HG02588 (cell line): ENCODE results near the gene PTGIS.
"Not testable (repeated sequence)": the region's sequence is repeated elsewhere in the genome, so short reads cannot be mapped to it uniquely, and the experiment has no call there.

Source experiments
- ATAC-seq: cut with Tn5 transposase; IDR thresholded peaks from one replicate; pipeline ENCODE4 v1.9.1; 2021; ENCODE audit warnings: mild to moderate bottlenecking, moderate library complexity; ENCODE audit not compliant: unreplicated experiment

Gene PTGIS

DNA sequence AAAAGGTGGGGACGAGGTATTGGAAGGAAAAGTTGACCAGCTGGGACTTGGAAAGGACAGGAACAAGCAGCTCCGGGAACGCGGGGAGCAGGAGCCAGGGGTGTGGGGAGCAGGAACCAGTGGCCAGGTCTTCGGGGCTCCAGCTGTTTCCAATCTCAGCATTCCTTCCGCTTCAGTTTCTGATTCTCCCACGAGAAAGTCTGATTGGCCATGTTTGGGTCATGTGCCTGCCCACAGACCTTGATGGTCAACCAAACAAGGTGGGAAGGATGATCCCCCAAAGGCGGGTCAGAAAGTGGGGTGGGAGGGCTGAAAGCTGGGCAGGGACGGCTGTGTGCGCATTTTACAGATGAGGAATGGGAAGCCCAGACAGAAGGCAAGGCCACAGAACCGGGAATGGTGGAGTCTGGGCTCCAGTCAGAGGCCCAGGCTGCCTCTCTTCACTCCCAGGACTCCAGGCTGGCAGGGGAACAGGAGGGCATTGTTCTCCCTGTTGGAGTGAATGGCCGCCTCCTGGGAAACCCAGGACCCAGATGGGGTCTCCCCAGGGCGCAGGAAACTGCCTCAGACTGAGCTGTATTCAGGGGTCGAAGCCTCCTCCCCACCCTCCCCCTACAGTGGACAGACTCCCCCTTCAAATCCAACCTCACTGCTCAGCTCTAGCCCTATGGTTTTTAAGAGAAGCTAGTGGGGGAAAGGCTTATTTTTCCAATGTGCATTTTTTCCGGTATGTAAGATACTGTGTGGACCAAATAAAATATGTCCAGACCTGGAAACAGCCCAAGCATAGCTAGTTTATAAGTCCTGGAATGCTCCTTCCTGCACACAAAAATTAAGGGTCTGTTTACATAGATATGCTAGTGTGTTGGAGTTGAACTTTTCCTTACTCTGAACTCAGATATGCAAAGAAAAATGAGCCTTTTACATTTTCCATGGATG, 12.2 kb upstream of the PTGIS start:
- ATAC-seq: no peak

DNA sequence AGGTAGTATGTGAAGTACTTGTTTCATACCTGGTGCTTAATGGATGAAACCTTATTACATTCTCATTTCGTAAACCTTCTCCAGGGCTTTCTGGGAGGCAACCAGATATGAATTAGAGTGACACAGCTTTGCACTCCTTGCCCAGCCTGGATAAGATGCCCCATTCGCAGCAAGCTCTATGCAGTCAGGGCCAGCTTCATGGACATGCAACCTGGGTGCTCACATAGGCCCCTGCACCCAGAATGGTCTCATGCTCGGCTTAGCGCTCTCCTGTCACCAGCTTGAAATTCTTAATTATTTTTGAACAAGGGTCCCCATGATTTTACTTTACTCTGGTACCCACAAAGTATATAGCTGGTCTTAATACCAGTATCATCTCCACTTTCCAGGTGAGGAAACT, 11.3 kb upstream of the PTGIS start:
- ATAC-seq: no peak

DNA sequence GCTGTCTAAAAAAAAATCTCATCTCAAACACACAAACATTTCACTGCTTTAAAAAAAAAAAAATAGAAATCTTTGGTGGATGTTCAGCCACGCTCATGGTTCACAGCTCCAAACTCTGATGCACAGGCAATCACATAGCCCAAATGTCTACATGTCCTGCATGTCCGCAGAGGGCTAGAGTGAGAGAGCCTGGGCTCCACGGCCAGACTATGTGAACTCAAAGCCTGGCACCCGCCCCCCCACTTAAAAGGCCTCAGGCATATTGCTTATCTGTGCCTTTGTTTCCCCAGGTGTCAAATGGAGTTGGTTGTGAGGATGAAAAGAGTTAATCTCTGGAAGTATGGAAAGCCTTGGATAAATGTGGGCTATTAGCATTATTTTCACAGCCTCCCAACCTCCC, 10.5 kb upstream of the PTGIS start:
- no peak for ATAC-seq

DNA sequence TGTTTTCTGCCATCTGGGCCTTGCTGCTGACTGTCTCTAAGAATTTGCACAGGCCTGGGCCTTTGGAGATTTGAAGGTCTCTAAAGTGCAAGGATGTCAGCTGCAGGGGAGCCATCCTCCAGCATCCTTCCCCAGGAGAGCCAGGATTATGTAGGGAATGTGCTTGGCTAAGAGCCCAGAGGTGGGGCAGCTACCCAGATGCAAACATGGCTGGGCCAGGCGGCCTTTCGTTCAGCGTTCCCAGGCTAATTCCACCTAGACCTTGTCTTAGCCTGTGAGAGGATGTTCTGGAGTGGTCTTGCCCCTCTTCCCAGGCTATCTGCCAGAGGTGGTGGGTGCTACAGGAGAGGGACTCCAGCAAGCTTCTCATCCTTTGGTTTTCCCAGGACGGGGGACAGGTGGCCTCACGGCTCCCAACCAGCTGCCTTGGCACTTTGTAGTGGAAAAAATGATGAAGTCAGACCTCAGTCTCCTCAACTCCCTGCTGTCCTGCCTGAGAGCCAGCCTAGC, 7.7 kb upstream of the PTGIS start:
- no peak for ATAC-seq

DNA sequence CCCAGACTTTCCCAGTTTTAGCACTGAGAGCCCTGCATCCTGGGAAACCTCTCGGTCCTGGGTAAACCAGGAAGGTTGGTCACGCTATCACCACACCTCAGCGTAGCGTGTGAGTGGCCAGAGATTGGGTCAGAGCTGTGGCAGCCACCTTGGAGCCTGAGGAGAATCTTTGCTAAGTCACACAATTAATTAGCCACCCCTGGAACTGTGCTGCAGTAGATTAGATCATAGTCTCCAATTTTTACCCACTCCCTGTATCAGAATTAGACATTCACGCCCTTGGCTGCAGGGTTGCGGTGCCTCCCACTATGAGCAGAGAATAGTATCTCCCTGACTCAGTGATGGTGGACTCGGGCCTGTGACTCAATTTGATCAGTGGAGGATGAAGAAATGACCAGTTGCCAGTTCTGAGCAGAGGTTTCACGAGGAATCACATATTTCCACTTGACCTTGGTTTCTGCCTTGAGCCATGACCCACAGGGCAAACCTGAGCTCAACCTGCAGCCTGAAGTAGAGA, 6.0 kb upstream of the PTGIS start:
- no peak for ATAC-seq

DNA sequence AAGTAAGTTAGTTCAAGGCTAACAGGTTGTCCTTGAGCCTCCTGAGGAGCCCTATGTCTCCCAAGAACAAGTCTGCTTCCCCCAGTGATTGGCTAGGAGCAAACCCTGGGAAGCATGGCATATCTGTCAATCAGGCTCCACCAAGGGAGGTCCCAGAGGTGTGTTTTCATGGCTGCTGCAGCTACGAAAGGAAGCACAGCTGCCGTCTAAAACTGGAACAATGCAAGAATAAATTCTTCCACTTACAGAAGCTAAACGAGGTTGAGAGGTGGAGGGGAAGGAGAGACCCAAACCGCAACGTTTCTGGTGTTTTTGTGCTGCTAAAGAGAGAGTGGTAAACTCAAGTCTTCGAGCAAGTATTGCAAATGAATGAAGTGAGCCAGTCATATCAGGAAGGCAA, 4.9 kb upstream of the PTGIS start:
- ATAC-seq: no peak

DNA sequence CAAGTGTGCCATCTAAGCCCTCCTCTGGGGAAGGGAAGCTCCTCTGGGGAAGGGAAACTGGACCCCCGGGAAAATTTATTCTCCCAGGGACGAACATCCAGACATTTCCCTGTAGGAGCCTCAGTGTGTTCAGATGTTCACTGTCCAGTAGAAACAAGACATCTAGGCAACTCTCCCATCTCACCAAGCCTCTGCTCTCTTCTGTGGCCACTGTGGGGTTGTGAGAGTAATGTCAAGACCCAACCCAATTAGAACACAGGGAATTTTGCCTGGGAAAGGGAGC, 3.6 kb upstream of the PTGIS start:
- no peak for ATAC-seq

DNA sequence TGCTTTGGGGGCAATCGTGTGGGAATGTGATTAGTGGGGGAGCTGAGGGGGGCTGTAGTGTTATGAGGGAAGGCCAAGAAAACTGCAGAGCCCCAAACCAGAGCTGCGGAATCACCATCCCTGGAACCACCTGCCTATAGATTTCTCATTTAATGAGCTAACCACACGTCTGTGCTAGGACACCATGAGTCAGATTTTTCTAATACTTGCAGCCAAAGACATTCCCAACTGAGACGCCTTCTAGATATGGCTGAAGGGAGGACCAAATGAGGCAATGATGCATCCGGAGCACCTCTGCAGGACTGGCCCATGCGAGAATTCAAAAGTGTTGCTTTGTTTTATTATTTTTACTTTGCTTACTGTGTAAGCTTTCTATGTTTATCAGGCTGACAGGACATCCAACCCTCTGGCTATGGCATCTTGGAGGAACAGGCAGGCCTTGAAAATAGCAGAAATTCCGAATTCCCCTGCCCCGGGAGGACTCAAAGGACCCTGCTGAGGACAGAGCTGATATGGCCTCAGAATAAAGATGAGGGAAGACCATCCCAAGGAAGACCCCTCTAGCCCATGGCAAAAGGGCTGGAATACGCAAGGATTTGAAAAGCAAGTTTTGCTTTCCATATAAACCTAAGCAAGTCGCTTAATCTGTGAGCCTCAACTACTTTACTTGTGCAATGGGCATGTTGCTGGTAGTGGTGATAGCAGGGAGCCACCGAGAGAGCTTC, 3.1 kb upstream of the PTGIS start:
- ATAC-seq: no peak

DNA sequence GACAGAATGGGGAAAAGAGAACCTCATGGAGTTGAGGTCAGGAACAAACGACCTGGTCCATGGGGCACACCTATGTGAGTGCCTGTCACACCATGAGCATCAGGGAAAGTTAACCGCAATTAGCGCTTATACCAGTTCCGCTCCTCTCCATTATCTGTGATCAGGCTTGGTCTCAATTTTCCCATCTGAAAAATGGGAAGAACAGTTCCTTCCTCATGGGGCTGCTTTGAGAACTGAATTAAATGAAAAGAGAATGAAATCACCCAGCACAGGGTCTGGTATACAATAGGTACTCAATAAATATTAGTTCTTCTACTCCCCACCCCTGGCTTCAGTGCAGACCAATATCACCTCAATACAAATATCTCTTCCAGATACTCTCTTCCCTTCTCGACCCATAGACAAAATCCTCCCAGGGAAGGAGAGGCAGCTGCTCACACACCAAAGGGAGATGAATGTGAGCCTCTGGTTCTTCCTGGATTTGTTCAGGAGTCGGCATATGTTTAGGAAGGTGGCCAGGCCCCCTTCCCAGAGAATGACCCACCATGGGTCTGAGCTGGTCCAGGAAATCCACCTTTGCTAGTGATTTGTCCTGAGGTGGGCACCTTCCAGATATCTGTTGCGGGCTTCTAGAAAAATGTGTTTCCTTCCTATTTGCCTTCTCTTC, 2.4 kb upstream of the PTGIS start:
- ATAC-seq: no peak

DNA sequence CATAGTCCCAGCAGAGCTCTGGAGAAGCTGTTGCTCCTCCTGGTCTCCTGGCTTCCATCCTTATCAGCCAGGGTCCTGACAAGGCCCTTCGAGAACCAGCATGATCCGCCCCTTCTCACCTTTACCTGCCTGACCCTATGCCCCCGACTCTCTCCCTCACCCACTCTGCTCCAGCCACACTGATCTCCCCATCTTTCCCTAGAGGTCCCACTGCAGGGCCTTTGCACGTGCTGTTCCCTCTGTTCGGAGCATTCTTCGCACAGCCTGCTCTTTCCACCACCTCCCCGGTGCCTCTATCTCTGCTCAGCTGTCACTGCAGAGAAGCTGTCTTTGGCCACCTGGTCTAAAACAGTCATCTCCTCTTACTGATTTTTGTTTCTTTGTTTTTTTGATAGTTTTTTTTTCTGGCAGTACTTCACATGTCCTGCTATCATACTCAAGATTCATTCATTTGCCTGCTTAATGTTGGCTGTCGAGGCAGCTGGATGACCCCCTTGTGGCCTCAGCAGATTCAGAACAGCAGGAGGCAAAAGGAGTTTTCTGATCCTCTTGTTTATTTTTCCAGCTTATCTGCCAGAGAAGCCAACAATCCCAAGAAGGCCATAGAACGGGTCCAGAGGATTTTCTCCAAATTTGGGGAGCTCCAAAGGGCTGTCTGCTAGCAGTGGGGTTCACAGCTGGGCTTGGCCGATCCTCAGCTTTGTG, 1.6 kb upstream of the PTGIS start:
- no peak for ATAC-seq

DNA sequence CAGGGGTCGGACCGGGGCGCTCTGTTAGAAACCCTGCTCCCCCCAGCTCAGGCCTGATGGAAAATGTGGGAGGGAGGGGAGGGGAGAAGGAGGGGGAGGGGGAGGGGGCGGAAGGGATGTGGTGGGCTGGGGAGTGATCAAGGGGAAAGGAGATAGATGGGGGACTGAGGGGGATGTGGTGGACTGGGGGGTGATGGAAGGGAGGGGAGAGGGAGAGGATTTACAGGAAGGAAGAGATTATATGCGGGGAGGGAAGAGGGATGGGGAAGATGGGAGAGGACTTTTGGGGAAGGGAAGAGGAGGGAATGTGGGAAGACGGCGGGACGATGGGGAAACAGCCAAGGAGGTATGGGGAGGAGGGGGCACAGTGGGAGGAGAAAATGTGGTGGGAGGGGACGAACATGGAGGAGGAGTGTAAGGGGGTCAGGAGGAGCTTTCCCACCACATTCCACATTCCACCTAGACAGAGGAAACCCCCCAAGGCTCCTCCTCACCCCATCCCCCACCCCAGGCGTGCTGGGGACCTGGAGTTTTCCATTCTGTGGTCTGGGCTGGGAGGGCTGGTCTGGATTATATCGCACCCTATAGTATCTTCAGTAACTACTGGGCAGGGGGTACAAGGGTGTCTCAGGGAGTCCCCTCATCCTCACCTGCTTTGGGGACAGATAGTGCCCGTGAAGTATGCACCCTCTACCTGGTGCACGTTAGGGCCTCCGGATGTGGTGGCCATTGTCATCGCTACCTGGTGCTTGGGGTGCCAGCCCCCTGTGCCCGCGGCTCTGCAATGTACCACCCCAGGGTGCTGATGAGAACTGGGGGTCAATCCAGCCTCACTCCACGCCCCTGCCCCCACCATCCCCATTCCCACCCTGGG, 578 bp upstream of the PTGIS start:
- no peak for ATAC-seq

DNA sequence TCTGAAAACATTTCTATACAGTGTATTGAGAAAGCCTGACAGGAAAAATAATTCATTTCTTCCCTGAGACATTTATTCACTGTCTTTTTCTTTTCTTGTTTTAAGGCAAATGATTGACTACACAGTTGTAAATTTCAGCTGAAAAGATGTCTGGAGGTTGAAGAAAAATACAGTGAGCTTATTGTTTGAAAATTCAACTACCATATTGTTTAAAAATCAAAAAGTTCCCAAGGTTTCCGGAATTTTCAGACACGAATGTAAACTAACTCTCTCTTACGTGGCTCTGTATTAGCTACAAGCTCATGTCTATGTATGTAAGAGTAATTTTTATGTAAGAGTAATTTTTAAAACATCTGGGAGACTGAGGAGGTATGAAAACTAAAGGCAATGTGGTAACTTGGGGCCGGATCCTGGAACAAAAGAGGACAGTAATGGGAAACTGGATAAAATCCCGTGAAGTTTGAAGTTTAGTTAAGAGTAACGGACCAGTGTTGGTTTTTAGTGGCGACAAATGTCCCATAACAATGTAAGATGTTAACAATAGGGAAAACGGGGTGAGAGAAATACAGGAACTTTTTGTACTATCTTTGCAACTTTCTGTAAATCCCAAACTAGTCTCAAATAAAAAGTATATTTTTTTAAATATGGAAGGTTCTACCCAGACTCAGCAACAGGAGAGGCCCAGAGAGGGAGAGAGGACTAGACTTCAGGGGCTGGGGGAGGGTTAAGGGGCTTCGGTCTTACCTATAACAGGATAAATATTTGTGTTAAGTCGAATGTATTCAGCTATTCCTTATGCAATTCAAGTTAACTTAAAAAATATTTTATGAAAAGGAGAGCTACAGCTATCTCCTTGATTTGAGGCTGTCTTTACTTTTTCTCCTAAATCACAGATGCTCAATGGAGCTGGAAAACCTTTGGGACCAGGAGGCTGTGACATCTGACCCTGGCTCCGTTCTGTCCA, 1.3 kb downstream of the PTGIS start:
- no peak for ATAC-seq

DNA sequence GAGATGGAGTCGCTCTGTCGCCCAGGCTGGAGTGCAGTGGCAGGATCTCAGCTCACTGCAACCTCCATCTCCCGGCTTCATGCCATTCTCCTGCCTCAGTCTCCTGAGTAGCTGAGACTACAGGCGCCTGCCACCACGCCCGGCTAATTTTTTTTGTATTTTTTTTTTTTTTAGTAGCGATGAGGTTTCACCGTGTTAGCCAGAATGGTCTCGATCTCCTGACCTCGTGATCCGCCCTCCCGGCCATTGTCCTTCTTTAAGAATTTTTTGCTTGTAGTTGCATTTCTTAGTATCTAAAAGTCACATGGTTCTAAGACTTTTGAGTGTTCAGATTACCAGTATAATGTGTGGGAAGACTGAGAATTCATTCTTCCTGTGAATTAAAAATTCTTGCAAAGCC, 2.9 kb downstream of the PTGIS start:
- not testable (repeated sequence) for ATAC-seq

DNA sequence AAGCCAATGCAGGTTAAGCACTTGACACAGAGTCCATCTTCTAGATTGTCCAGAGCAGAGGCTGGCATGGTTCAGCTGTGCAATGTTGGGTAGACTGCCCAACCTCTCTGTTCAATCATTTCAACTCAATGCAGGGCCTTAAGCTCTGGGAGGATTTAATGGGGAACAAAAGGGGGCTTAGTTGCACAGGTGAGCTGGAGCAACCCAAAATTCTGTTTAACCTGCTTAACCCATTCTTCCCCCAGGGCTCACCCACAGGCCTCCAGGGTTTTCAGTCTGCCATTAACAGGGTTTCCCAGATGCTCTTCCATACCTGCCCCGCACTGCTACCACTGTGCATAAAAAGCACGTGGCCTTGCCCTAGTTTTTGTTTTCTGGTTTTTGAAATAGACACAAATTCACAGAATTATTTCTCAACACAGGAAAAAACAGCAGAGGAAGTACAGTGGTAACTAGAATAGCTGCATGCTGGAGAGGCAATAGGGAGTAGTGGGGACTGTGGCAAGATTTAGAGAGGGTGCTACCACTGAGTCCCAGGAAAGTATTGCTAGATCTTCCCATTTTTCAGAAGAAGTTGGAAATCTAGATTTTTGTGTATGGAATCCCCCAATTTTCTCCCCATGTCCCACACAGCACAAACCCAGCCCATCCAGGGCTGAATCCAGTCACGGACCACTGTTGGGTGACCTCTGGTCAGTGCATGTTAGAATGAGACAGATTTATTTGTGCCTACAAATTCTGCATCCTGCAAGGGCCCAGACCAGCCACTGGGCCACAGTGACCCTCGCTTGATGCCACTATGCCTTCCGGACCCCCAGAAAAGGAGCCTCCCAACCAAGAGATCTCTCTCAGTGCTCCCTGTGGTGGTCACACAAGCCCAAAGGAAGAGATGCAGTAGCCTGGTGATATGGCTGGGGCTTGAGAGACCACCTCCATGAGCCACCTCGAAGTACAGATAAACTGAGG, 4.6 kb downstream of the PTGIS start:
- no peak for ATAC-seq

DNA sequence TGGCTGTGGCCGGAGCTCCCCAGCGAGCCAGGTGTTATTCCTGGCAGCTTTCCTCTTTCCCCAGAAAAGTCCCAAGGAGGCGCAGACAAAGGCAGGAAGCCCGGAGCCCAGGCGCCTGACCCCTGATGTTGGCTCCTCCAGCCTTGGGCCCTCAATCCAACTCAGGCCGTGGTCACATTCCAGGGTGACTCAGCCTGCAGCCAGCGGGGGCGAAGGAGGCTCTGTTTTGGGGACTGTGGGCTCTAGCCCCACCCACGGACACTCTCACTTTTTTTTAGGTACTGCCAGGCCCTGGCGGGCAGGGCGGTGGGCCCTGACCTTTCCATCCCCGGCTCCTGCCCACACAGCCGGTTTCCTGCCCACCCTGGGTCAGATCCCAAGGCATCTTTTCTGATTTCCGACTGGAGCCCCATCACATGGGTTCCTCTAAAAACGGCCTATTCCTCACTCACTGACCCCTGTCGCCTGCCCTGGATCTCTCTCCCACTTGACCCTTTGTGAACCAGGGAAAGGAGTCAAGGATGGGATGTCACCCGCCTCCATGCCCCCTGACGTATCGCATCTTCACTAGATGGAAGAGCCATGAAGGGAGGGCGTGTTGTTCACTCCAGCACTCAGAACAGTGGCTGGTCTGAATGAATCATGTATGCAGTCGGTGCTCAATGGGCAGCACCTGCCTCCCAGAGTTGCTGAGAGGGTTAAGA, 5.5 kb downstream of the PTGIS start:
- no peak for ATAC-seq

DNA sequence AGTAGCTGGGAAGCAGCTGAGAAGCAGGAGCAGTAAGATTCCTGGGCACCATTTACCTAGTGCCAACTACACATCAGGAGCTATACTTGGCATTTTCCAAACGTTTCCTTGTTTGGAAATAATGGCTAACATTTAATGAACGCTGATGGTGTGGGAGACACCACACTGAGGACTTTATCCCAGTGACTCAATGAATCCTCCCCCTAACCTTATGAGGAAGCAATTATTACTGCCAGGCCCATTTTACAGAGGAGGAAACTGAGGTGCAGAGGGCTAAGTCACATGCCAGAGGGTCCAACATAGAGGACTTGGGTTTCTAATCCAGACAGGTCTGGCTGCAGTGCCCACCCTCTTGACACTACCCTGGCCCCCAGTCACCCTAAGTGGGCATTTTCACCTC, 6.1 kb downstream of the PTGIS start:
- no peak for ATAC-seq

DNA sequence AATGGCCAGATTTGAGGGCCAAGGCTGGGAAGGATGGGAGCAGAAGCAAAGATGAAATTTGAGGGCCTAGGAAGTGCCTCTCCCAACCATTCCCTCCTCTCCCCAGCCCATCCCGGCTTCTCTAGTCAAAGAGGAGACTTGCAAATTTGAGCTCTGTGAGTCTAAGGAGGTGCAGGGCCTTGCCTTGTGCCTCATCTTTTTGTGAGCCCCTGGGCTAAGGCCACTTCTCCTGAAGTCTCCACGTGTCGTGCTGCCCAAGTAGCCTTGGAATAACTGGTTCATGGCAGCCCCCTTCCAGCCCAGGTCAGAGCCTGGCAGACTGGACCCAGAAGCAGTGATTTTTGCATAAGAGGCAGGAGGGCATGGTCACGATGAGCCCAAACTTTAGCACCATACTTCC, 6.7 kb downstream of the PTGIS start:
- no peak for ATAC-seq
